ENCODE measurements around the gene SKI.

Gene SKI

GRCh38 chr1:2353551-2354438 lies 125.7 kb downstream of the SKI start:
- no peak overlapping the region for H3K27ac ChIP-seq
- TF ChIP-seq CTCF (IDR thresholded peaks at IDR 0.05) = no peak
- H3K4me3 ChIP-seq (ENCODE audit: low read depth in 1 of 2, low read length in 1 of 2) = no peak overlapping the region
- no peaks in the 10 kb centered on the region for H3K36me3 ChIP-seq
- H3K27me3 ChIP-seq = no peaks in the 10 kb centered on the region
- H3K9me3 ChIP-seq = no peaks in the 10 kb centered on the region
- no peaks in the 10 kb centered on the region for H3K4me1 ChIP-seq (ENCODE audit: control insufficient read depth in 1 of 2, insufficient read depth in 1 of 2, low read depth in 1 of 2, low read length in 1 of 2)

- H3K27me3 ChIP-seq = no peaks in the 10 kb centered on the region
- H3K9me3 ChIP-seq = no peaks in the 10 kb centered on the region
- H3K4me3 ChIP-seq (ENCODE audit: low read depth in 1 of 2, low read length in 1 of 2) = no peak overlapping the region
- no peaks in the 10 kb centered on the region for H3K36me3 ChIP-seq
- TF ChIP-seq CTCF (IDR thresholded peaks at IDR 0.05) = no peak
- H3K27ac ChIP-seq = no peak overlapping the region
- no peaks in the 10 kb centered on the region for H3K4me1 ChIP-seq (ENCODE audit: control insufficient read depth in 1 of 2, insufficient read depth in 1 of 2, low read depth in 1 of 2, low read length in 1 of 2)
Observed at GRCh38 chr1:2354511-2355372, 126.6 kb downstream of the SKI start.

- no peaks in the 10 kb centered on the region for H3K4me1 ChIP-seq (ENCODE audit: control insufficient read depth in 1 of 2, insufficient read depth in 1 of 2, low read depth in 1 of 2, low read length in 1 of 2)
- H3K4me3 ChIP-seq (ENCODE audit: low read depth in 1 of 2, low read length in 1 of 2) = no peak overlapping the region
- H3K36me3 ChIP-seq = no peaks in the 10 kb centered on the region
- H3K27me3 ChIP-seq = no peaks in the 10 kb centered on the region
- no peak overlapping the region for H3K27ac ChIP-seq
- H3K9me3 ChIP-seq = no peaks in the 10 kb centered on the region
- no peak for TF ChIP-seq CTCF (IDR thresholded peaks at IDR 0.05)
Observed at GRCh38 chr1:2355373-2356261, 127.5 kb downstream of the SKI start.

GRCh38 chr1:2356401-2356800 lies 128.3 kb downstream of the SKI start:
- Histone ChIP-seq H3K9me3 (no peaks in the 10 kb centered on the region), H3K27ac (no peak overlapping the region), H3K27me3 (no peaks in the 10 kb centered on the region), H3K4me3 (ENCODE audit: low read depth in 1 of 2, low read length in 1 of 2) (no peak overlapping the region), H3K4me1 (ENCODE audit: control insufficient read depth in 1 of 2, insufficient read depth in 1 of 2, low read depth in 1 of 2, low read length in 1 of 2) (no peaks in the 10 kb centered on the region), H3K36me3 (no peaks in the 10 kb centered on the region)
- TF ChIP-seq CTCF (IDR thresholded peaks at IDR 0.05) = no peak

Measured in neutrophil (primary cell).